SK-N-MC (cell line): ENCODE results near the gene STK4.

Experiments used
- DNase-seq: peaks from one replicate; pipeline ENCODE4 v3.0.0-alpha.2; 2011; ENCODE audit warnings: low read depth, low spot score
- H3K27ac ChIP-seq: fragments of 200-600 bp; sonication (generic); 2 replicates; pipeline ENCODE4 v1.5.1; 2016; ENCODE audit warnings: mixed run types
- H3K36me3 ChIP-seq: fragments of 200-600 bp; sonication (generic); 2 replicates; pipeline ENCODE4 v1.6.1; 2017; ENCODE audit warnings: antibody characterized with exemption, low read length, mixed read lengths; ENCODE audit not compliant: insufficient read depth
- H3K4me3 ChIP-seq: fragments of 200-600 bp; sonication (generic); 2 replicates; pipeline ENCODE4 v1.5.1; 2016
- H3K9ac ChIP-seq: fragments of 200-600 bp; sonication (generic); 2 replicates; pipeline ENCODE4 v1.8.0; 2017; ENCODE audit warnings: mixed run types, mixed read lengths; ENCODE audit not compliant: insufficient read length
- H3K9me3 ChIP-seq: fragments of 200-600 bp; sonication (generic); 2 replicates; pipeline ENCODE4 v1.6.1; 2017; ENCODE audit warnings: low read depth, mild to moderate bottlenecking, antibody characterized with exemption, low read length, moderate library complexity, mixed read lengths
- EZH2 ChIP-seq: fragments of 200-600 bp; sonication (generic); IDR thresholded peaks from one replicate; pipeline ENCODE4 v1.6.1; 2017; ENCODE audit warnings: antibody characterized with exemption
- FOXP2 ChIP-seq: optimal IDR thresholded peaks from 2 replicates; pipeline ENCODE3; 2011; ENCODE audit warnings: mild to moderate bottlenecking, moderate library complexity; ENCODE audit not compliant: insufficient read depth; ENCODE audit errors: extremely low read length, control extremely low read depth
- POLR2AphosphoS5 ChIP-seq: IDR thresholded peaks from 2 replicates; pipeline ENCODE4 v1.6.1; 2012; ENCODE audit warnings: mild to moderate bottlenecking, low read depth, low read length, borderline replicate concordance

STK4 gene

GRCh38 chr20:44930517-44931168 is 35.7 kb upstream of the STK4 start:
- Histone ChIP-seq H3K9ac (no peak overlapping the region), H3K9me3 (no peaks in the 10 kb centered on the region), H3K4me3 (no peak overlapping the region), H3K27ac (no peak overlapping the region), H3K36me3 (peaks cover 4% of the 10 kb centered on the region; the same call in 1 of the 2 replicates)
- no peak for DNase-seq
- TF ChIP-seq FOXP2 (no peak), EZH2 (no peak), POLR2AphosphoS5 (no peak)

DNA sequence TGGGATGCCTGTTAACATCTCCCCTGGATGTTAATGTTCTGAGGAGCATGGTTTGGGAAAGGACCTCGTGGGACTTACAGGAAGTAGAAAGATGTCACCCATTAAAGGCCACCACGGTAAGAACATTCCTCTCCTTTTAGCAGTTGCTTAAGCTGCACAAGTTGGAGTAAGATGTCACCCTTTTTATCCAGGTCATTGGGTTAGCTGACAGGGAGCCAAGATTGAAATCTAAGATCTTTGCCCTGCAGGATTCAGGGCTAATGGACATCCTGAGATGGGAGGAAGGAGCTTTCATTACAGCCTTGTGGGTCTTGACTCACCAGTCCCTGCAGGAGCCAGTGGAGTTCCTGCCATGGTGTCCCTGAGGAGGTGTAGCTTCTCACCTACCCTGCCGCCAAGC is 34.4 kb upstream of the STK4 start:
- Histone ChIP-seq H3K36me3 (peaks cover 8% of the 10 kb centered on the region; the same call in 1 of the 2 replicates), H3K9ac (no peak overlapping the region), H3K4me3 (no peak overlapping the region), H3K9me3 (no peaks in the 10 kb centered on the region), H3K27ac (no peak overlapping the region)
- DNase-seq = no peak
- TF ChIP-seq POLR2AphosphoS5 (no peak), FOXP2 (no peak), EZH2 (no peak)

GRCh38 chr20:44932916-44933315 is 33.4 kb upstream of the STK4 start:
- H3K36me3 ChIP-seq = peaks cover 8% of the 10 kb centered on the region; the same call in 1 of the 2 replicates
- TF ChIP-seq EZH2 (no peak), POLR2AphosphoS5 (no peak)

DNA sequence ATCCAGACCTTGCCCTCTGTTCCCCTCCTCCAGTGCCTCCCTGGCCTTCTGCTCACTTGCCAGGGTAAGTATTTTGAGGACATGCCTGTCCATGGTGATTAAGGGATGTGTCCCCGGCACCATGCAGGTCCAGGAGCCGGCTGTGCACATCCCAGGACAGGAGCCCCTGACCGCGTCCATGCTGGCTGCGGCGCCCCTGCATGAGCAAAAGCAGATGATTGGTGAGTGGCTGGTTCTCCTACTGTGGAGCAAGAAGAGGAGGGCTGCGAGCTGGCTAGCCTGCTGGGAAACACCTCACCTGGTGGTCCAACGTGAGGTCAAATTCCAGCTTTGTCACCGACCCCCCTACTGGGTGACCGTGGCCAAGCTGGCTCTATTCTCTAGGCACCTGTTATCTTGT is 29.8 kb upstream of the STK4 start:
- H3K27ac ChIP-seq = no peak overlapping the region
- no peak overlapping the region for H3K4me3 ChIP-seq
- no peaks in the 10 kb centered on the region for H3K9me3 ChIP-seq
- H3K9ac ChIP-seq = no peak overlapping the region
- no peak for DNase-seq
- peaks cover 8% of the 10 kb centered on the region; the same call in 1 of the 2 replicates for H3K36me3 ChIP-seq
- TF ChIP-seq POLR2AphosphoS5 (no peak), FOXP2 (no peak), EZH2 (no peak)

More at GRCh38 chr20:44932916-44933315, 33.4 kb upstream of the STK4 start:
- no peak overlapping the region for H3K4me3 ChIP-seq
- no peaks in the 10 kb centered on the region for H3K9me3 ChIP-seq
- no peak for DNase-seq
- H3K27ac ChIP-seq = no peak overlapping the region
- no peak overlapping the region for H3K9ac ChIP-seq

DNA sequence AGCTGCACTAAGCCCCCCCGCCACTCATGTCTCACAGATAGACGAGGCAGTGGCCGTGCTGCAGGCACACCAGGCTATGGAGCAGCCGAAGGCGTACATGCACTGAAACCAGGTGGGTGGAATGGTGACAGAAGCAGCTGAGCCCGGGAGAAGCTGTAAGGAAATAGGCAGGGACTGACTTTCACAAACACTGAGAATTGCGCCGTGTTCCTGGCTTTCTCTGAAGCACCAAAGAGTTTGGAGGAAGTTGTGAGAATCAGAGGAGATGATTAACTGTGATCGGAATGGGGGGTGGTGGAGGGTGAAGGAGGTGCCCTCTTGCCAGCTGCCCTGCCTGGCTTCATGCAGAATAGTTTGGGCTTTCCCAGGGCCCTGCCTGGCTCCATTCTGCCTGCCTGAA is 27.7 kb upstream of the STK4 start:
- Histone ChIP-seq H3K9me3 (no peaks in the 10 kb centered on the region), H3K9ac (no peak overlapping the region), H3K36me3 (peaks cover 25% of the 10 kb centered on the region), H3K4me3 (no peak overlapping the region), H3K27ac (no peak overlapping the region)
- no peak for TF ChIP-seq POLR2AphosphoS5
- no peak for TF ChIP-seq EZH2
- no peak for TF ChIP-seq FOXP2
- no peak for DNase-seq

- Histone ChIP-seq H3K9ac (no peak overlapping the region), H3K4me3 (no peak overlapping the region), H3K27ac (no peak overlapping the region), H3K9me3 (no peaks in the 10 kb centered on the region), H3K36me3 (peaks cover 47% of the 10 kb centered on the region)
- TF ChIP-seq FOXP2 = no peak
- no peak for TF ChIP-seq POLR2AphosphoS5
- DNase-seq = no peak
These were observed 25.1 kb upstream of the STK4 start for GRCh38 chr20:44941120-44941691.

GRCh38 chr20:44942264-44942973 is 23.9 kb upstream of the STK4 start:
- TF ChIP-seq POLR2AphosphoS5 (no peak), FOXP2 (no peak), EZH2 (no peak)
- H3K27ac ChIP-seq = no peak overlapping the region
- DNase-seq = no peak
- H3K36me3 ChIP-seq = peaks cover 55% of the 10 kb centered on the region
- H3K9ac ChIP-seq = no peak overlapping the region
- no peaks in the 10 kb centered on the region for H3K9me3 ChIP-seq
- H3K4me3 ChIP-seq = no peak overlapping the region

DNA sequence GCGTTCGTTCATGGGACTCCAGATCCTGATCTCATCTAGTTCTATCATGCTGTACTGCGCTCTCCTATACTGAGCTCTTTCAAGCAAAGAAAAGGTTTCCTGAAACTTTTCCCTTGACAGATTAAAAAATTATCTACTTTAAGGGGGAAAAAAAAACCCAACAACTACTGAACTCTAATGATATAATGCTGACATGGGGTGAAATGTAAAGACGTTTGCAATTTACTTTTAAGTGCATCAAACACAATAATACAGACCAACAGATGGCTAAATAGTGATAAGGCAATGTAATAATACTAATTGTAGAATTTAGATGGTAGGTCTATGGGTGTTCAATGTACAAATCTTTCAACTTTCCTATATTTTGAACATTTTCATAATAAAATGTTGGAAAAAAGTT is 22.5 kb upstream of the STK4 start:
- Histone ChIP-seq H3K9me3 (no peaks in the 10 kb centered on the region), H3K36me3 (peaks cover 65% of the 10 kb centered on the region), H3K27ac (no peak overlapping the region), H3K9ac (no peak overlapping the region), H3K4me3 (no peak overlapping the region)
- TF ChIP-seq EZH2 = no peak
- TF ChIP-seq FOXP2 = no peak
- no peak for TF ChIP-seq POLR2AphosphoS5
- DNase-seq = no peak

DNA sequence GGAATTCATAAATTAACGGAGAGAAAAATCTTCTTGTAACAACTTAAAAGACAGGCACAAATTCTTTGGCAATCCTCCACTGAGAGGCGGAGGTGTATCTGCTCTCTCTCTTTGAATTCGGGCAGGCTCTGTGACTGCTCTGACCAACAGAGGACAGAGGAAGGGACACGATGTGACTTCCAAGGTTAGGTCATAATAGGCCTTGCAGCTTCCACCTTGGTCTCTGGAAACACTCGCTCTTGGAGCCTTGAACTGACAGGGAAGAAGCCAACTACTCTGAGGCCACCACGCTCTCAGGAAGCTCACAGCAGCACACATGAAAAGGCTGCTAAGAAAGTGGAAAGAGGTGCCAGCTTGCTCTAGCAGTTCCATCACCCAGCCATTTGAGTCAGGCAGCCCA is 21.1 kb upstream of the STK4 start:
- Histone ChIP-seq H3K9me3 (no peaks in the 10 kb centered on the region), H3K9ac (no peak overlapping the region), H3K27ac (no peak overlapping the region), H3K4me3 (no peak overlapping the region), H3K36me3 (peaks cover 74% of the 10 kb centered on the region)
- DNase-seq = no peak
- TF ChIP-seq FOXP2 (no peak), EZH2 (no peak), POLR2AphosphoS5 (no peak)
